K562 (cell line): ENCODE measurements around the gene IL6R. TPM values are rescaled to one million over a fixed set of nuclear protein-coding genes. Genes with fewer than 3 reads are reported as not detected.
A peak's percentile ranks its signal among the peaks of the same experiment; 100 is the strongest.

Experiments
- CHCHD3 ChIP-seq: fragments of 250-450 bp; sonication (Bioruptor Pico); IDR thresholded peaks from 2 replicates; pipeline ENCODE4 v2.1.2; 2022; ENCODE audit warnings: mild to moderate bottlenecking
- E2F3 ChIP-seq: fragments of 250-450 bp; sonication (Bioruptor Pico); IDR thresholded peaks from 2 replicates; pipeline ENCODE4 v1.4.0; 2020; ENCODE audit warnings: mild to moderate bottlenecking
- GABPA ChIP-seq: fragments of 200-800 bp; sonication (Bioruptor generic); conservative IDR thresholded peaks from 2 replicates; pipeline ENCODE4 v1.6.1; 2016; ENCODE audit warnings: low read depth, missing genetic modification characterization, missing compliant biosample characterization
- GTF2F1 ChIP-seq: IDR thresholded peaks from 2 replicates; pipeline ENCODE4 v1.6.1; 2011; ENCODE audit warnings: low read depth, low read length, improper control_type of control experiment
- HNRNPL ChIP-seq: fragments of 200-400 bp; formaldehyde crosslinking; IDR thresholded peaks from 2 replicates; pipeline ENCODE4 v1.6.1; 2017; ENCODE audit warnings: low read depth, mild to moderate bottlenecking, low read length
- NEUROD1 ChIP-seq: fragments of 150-350 bp; IDR thresholded peaks from 2 replicates; pipeline ENCODE4 v1.6.1; 2014; ENCODE audit warnings: borderline replicate concordance, low read length, low read depth; ENCODE audit not compliant: partially characterized antibody
- POLR3G ChIP-seq: IDR thresholded peaks from 2 replicates; pipeline ENCODE4 v1.6.1; 2011; ENCODE audit not compliant: insufficient read length, insufficient replicate concordance; ENCODE audit errors: extremely low read depth
- RBM22 ChIP-seq: fragments of 200-400 bp; formaldehyde crosslinking; IDR thresholded peaks from 2 replicates; pipeline ENCODE4 v1.6.1; 2018; ENCODE audit warnings: low read length, low read depth; ENCODE audit not compliant: poor library complexity, severe bottlenecking
- SIX5 ChIP-seq, 2 experiments: IDR thresholded peaks; 2 replicates each; pipeline ENCODE4 v1.6.1; 2011; ENCODE audit warnings: low read length in 2 of 2, borderline replicate concordance in 1 of 2, low read depth in 1 of 2, mild to moderate bottlenecking in 1 of 2, moderate library complexity in 1 of 2; ENCODE audit not compliant: insufficient read depth in 1 of 2
- SMARCB1 ChIP-seq: IDR thresholded peaks from 2 replicates; pipeline ENCODE4 v1.6.1; 2011; ENCODE audit warnings: improper control_type of control experiment, low read depth; ENCODE audit not compliant: insufficient read length
- SMARCE1 ChIP-seq: fragments of 450-650 bp; IDR thresholded peaks from 2 replicates; pipeline ENCODE4 v1.7.1; 2016; ENCODE audit warnings: mild to moderate bottlenecking
- SRSF3 ChIP-seq: fragments of 200-400 bp; formaldehyde crosslinking; IDR thresholded peaks from 2 replicates; pipeline ENCODE4 v1.6.1; 2016; ENCODE audit warnings: mild to moderate bottlenecking, low read length, moderate library complexity; ENCODE audit not compliant: insufficient read depth
- TRIM24 ChIP-seq, 2 experiments: fragments of 450-650 bp; IDR thresholded peaks; 2 replicates each; pipeline ENCODE4 v1.6.1; 2016
- ZBTB17 ChIP-seq: fragments of 450-650 bp; formaldehyde crosslinking; IDR thresholded peaks from 2 replicates; pipeline ENCODE4 v1.4.0; 2020; ENCODE audit warnings: mild to moderate bottlenecking
- ZNF311 ChIP-seq: fragments of 250-450 bp; sonication (Bioruptor Pico); IDR thresholded peaks from 2 replicates; pipeline ENCODE4 v1.4.0; 2020; ENCODE audit warnings: mild to moderate bottlenecking, moderate library complexity
- polyA plus RNA-seq, 8 experiments: library from polyadenylated mRNA; depleted of rRNA in 4 of 8; stranded (reverse) in 5 of 8; unstranded in 3 of 8; fragments of >200 nt; fragmentation: Nextera tagmentation in 2 of 8; fragmentation: Illumina TruSeq in 1 of 8; extraction: Ambion mirVana in 2 of 8; extraction: Trizol in 1 of 8; gene quantifications; 2 replicates each; pipeline versions ENCODE4 v1.2.1 to v1.2.3, GENCODE V29; 2011 to 2014; ENCODE audit warnings: inconsistent platforms in 1 of 8, missing spikeins in 1 of 8
- total RNA-seq, 7 experiments: library from RNA; depleted of rRNA in 6 of 7; stranded (reverse); fragments of >200 nt in 6 of 7; fragmentation: Illumina TruSeq in 2 of 7; extraction: Trizol in 2 of 7; gene quantifications; 2 replicates each; pipeline versions ENCODE4 v1.2.1 to v1.2.3, GENCODE V29; 2011 to 2021; ENCODE audit warnings: low replicate concordance in 1 of 7
- TF ChIP-seq, protein P1 (sequence below): sonication (generic); formaldehyde crosslinking; IDR thresholded peaks from 2 replicates; pipeline ENCODE4 v1.8.1; 2022; ENCODE audit warnings: missing genetic modification reagents
- TF ChIP-seq, protein P2 (sequence below): sonication (generic); formaldehyde crosslinking; IDR thresholded peaks from 2 replicates; pipeline ENCODE4 v1.8.0; 2023; ENCODE audit warnings: mild to moderate bottlenecking, missing genetic modification reagents
- TF ChIP-seq, protein P3 (sequence below): fragments of 250-450 bp; sonication (Bioruptor Pico); IDR thresholded peaks from 2 replicates; pipeline ENCODE4 v1.8.0; 2021; ENCODE audit warnings: borderline replicate concordance, mild to moderate bottlenecking, moderate library complexity; ENCODE audit not compliant: poor library complexity, severe bottlenecking
- TF ChIP-seq, protein P4 (sequence below): fragments of 250-450 bp; sonication (Bioruptor Pico); IDR thresholded peaks from 2 replicates; pipeline ENCODE4 v1.4.0; 2020; ENCODE audit warnings: mild to moderate bottlenecking
- TF ChIP-seq, protein P5 (sequence below): fragments of 250-450 bp; sonication (Bioruptor Pico); IDR thresholded peaks from 2 replicates; pipeline ENCODE4 v1.5.0; 2020; ENCODE audit warnings: mild to moderate bottlenecking

The IL6R gene
- total and polyA plus RNA-seq, 9 of the 15 experiments (the other 6 are each of a cell fraction or from before 2014, with no cell fraction given): 0.05 to 1.1 (median 0.11) TPM; not detected in 2

DNA sequence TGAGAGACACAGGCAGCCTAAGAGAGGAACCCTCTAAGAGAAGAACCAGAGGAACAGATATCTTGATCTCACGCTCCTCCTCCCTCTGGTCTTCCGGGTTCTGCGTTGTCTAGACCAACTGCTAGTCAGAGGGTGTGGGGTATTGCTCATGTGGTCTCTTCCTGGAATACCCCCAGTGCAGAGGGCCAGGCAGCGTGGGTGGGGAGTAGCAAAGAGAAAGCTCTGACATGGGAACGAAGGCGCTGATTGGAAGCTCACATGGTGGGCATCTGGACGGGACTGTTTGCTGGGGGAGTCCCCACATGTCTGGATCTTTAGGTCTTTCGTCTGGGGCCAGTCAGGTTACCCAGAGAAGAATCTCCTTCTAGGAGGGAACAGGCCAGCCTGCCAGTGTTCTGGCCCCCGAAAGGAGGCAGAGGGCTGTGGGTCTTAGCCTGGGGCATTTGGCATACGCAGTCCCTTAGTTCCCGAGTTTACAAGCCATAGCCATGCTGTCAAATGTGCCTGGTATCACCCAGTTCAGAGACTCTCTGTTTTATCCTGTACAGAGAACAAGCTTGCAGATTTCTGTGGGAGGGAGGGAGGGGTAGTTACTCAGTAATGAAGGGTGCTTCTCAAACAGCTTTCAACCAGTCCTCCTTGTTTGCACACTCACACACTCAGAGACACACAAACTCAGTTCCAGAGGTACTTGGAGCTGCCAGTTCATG, 18.3 kb upstream of the IL6R start (continued):
- TF ChIP-seq SIX5 (IDR thresholded peaks at IDR 0.05; ENCODE audit: borderline replicate concordance in 1 of 2, insufficient read depth in 1 of 2, low read depth in 1 of 2, low read length in 2 of 2) (no peak), NEUROD1 (peak; percentile 8), RBM22 (no peak), E2F3 (CRISPR knock-in tag) (no peak), ZBTB17 (CRISPR knock-in tag) (no peak; the same call in 1 of the 2 replicates), POLR3G (no peak), ZNF311 (CRISPR knock-in tag) (no peak), CHCHD3 (CRISPR knock-in tag) (no peak), SMARCE1 (no peak), GABPA (peak; percentile 8; the same call in 1 of the 2 replicates), SMARCB1 (no peak), SRSF3 (no peak), HNRNPL (no peak), TRIM24 (IDR thresholded peaks at IDR 0.05) (no peak), GTF2F1 (peak; percentile 30; the same call in 1 of the 2 replicates)
- TF ChIP-seq, protein P1, sequence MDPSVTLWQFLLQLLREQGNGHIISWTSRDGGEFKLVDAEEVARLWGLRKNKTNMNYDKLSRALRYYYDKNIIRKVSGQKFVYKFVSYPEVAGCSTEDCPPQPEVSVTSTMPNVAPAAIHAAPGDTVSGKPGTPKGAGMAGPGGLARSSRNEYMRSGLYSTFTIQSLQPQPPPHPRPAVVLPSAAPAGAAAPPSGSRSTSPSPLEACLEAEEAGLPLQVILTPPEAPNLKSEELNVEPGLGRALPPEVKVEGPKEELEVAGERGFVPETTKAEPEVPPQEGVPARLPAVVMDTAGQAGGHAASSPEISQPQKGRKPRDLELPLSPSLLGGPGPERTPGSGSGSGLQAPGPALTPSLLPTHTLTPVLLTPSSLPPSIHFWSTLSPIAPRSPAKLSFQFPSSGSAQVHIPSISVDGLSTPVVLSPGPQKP: no peak
- TF ChIP-seq, protein P2, sequence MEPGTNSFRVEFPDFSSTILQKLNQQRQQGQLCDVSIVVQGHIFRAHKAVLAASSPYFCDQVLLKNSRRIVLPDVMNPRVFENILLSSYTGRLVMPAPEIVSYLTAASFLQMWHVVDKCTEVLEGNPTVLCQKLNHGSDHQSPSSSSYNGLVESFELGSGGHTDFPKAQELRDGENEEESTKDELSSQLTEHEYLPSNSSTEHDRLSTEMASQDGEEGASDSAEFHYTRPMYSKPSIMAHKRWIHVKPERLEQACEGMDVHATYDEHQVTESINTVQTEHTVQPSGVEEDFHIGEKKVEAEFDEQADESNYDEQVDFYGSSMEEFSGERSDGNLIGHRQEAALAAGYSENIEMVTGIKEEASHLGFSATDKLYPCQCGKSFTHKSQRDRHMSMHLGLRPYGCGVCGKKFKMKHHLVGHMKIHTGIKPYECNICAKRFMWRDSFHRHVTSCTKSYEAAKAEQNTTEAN: no peak
- TF ChIP-seq, protein P3, sequence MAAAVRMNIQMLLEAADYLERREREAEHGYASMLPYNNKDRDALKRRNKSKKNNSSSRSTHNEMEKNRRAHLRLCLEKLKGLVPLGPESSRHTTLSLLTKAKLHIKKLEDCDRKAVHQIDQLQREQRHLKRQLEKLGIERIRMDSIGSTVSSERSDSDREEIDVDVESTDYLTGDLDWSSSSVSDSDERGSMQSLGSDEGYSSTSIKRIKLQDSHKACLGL (CRISPR knock-in tag): no peak
- TF ChIP-seq, protein P4, sequence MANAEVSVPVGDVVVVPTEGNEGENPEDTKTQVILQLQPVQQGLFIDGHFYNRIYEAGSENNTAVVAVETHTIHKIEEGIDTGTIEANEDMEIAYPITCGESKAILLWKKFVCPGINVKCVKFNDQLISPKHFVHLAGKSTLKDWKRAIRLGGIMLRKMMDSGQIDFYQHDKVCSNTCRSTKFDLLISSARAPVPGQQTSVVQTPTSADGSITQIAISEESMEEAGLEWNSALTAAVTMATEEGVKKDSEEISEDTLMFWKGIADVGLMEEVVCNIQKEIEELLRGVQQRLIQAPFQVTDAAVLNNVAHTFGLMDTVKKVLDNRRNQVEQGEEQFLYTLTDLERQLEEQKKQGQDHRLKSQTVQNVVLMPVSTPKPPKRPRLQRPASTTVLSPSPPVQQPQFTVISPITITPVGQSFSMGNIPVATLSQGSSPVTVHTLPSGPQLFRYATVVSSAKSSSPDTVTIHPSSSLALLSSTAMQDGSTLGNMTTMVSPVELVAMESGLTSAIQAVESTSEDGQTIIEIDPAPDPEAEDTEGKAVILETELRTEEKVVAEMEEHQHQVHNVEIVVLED (CRISPR knock-in tag): no peak
- TF ChIP-seq, protein P5, sequence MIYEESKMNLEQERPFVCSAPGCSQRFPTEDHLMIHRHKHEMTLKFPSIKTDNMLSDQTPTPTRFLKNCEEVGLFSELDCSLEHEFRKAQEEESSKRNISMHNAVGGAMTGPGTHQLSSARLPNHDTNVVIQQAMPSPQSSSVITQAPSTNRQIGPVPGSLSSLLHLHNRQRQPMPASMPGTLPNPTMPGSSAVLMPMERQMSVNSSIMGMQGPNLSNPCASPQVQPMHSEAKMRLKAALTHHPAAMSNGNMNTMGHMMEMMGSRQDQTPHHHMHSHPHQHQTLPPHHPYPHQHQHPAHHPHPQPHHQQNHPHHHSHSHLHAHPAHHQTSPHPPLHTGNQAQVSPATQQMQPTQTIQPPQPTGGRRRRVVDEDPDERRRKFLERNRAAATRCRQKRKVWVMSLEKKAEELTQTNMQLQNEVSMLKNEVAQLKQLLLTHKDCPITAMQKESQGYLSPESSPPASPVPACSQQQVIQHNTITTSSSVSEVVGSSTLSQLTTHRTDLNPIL (CRISPR knock-in tag): no peak
